Activated CD4-positive, CD25-positive, alpha-beta regulatory T cell treated with anti-CD3 and anti-CD28 coated beads, Interleukin-2, amount 50 U/mL, for 16 hours (primary cell): ENCODE measurements around the gene ERC2.

ENCODE experiments used
- DNase-seq: peaks from one replicate; pipeline ENCODE4 v3.0.0-alpha.2; 2020; ENCODE audit warnings: low read depth, low spot score

Gene ERC2

DNA sequence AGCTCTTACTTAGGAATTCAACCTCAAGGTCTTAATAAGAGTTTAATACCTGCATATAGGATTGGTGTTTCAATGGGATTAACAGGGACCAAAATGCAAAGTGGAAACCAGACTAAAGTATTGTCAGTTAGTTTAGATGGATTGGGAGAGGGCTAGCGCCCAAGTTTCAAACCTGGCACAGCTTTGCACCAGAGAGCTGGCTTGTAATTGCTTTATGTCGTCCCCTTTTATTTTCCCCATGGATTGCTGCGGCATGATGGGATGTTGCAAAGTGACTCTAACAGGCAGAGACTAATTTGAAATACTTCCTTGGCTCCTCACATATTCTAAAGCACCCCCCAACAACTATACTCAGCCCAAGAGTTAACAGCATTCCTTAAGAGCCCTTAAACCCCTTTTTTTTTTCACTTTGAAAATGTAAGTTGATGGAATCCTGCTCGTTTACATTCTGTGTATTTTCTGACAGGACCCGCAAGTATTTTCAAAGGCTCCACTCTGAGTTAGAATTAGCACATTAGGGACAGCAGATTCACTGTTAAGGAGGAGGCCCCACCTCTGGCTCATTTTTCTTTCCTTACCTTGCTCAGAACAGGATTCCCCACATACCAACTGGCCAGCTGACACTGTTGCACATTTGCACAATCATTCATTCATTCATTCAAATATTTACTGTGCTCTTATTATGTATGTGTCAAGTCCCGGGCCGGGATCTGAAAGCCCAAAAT lies 214.2 kb downstream of the ERC2 start:
- DNase-seq, result no peak

- DNase-seq, result no peak
Measured at GRCh38 chr3:56251343-56251945, 216.8 kb downstream of the ERC2 start.

GRCh38 chr3:56248021-56248420 lies 220.2 kb downstream of the ERC2 start:
- DNase-seq, result no peak

DNA sequence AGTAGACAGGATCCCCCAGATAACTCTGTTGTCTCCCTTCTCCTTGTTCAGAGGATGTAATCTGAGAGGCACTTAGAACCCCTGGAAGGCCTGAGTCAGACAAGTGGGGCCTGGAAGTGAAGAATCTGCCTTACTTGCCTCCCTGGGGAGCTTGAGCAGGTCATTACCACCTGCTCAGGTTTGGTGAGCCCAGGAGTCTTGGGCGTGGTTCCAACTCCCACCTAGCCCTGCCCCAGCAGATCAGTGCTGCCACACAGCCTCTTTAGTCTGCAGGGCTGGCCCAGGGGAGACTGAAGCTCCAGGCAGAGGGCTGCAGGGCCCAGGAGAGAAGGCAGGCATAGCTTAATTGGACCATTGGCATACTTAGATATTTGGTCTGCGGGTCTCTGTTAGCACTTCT lies 230.0 kb downstream of the ERC2 start:
- no peak for DNase-seq

DNA sequence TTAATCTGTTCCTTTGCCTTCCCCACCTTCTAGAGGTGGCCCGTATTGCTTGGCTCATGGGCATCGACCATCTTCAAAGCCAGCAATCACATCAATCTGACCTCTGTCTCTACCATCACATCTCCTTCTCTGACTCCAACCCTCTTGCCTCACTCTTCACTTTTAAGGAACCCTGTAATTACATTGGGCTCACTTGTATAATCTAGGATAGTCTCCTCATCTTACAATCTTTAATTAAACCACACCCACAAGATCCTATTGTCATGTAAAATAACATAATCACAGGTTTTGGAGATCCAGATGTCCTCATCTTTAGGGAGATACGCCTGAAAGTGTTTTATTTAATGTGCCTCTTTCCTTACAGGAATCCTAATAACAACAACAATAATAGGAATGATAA lies 234.5 kb downstream of the ERC2 start:
- no peak for DNase-seq

DNA sequence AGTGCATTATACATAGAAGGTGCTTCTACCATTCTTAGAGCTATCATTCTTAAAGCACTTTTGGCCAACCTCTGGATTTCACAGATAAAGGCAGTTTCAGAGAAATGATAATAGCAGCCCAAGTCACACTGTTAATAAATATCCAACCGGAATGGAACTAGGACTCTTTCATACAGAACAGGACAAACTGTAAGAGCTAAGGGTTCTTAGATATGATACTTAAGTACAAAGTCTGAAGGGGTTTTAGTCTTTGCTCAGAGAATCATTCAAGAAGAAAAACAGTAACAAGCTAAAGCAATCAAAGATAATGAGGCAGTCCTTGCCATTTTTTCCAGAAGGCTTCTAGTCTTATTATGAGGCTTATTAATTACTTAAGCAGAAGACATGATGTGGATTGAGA lies 239.0 kb downstream of the ERC2 start:
- no peak for DNase-seq

GRCh38 chr3:56222866-56223265 lies 245.4 kb downstream of the ERC2 start:
- DNase-seq, result no peak

- no peak for DNase-seq
Measured at GRCh38 chr3:56219894-56220805, 248.1 kb downstream of the ERC2 start.

DNA sequence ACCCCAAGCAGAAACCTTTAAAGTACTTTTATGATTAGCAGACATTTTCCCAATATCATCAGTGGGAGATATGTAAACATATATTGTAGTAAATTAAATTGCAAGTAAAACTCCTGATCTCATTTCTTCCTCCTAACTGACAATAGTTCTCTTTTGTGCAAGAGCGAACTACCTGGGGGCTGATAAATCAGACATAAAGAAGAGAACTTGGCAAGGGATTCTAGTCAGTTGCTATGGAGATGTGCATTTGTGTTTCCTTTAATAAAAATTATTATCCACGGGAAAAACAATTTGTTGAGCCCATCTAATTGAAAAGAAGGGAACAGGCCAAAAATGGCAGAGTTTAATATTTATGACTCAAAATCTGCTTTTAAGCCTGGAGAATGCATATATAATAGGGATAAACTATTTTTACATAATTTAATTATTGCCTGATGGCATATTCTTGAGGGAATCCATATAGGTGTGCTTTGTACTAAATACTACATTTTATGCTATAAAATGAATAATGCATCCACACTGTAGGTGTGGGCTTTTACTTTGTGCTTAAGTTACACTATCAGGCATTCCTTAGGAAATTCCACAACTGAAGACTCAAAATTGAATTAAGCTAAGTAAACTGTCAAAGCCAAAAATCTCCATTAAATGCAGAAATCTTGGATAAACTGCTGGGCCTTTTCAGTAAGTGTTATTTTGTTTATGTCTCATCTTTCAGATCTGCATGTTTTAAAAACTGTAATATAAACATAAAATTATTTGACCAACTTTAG lies 258.1 kb downstream of the ERC2 start:
- DNase-seq, result no peak

GRCh38 chr3:56207922-56208321 lies 260.3 kb downstream of the ERC2 start:
- DNase-seq, result no peak

DNA sequence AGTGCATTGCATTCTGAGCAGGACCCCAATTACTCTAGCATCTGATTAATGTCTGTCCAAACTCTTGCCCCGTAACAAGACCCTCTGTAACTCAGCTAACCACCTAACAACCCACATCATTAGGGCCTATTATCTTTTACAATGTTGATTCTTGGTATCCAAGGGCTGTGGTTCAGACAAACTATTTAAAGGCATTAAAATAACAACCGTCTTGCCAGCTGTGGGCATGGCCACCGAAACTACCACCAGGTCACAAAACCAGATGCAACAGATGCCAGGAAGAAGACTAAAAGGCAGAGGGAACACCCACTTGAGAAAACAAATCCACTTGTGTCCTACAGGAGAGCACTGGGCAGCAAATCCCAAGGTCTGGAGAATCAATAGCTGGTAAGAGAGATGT lies 262.9 kb downstream of the ERC2 start:
- no peak for DNase-seq

- DNase-seq, result no peak
Measured at GRCh38 chr3:56202997-56203396, 265.3 kb downstream of the ERC2 start.

DNA sequence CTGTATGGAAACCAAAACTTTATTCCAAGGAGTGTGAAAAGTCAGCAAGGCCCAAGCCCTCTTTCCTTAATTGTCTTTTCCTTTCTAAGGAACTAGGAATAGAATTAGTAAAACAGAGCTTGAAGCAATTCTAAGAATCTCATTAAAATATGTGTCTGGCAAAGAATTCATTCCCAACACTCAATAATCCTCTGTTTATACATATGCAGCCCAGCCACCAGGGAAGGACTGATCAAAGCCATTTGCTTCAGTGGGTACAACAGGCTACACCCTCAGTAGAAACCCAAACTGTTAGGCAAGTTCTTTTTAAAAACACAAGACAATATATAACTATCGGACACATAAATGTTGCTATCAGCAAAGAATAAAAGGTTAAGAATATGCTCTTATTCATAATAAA lies 266.9 kb downstream of the ERC2 start:
- no peak for DNase-seq

- no peak for DNase-seq
Measured at GRCh38 chr3:56200251-56200650, 268.0 kb downstream of the ERC2 start.

GRCh38 chr3:56197991-56198390 lies 270.3 kb downstream of the ERC2 start:
- DNase-seq, result no peak

DNA sequence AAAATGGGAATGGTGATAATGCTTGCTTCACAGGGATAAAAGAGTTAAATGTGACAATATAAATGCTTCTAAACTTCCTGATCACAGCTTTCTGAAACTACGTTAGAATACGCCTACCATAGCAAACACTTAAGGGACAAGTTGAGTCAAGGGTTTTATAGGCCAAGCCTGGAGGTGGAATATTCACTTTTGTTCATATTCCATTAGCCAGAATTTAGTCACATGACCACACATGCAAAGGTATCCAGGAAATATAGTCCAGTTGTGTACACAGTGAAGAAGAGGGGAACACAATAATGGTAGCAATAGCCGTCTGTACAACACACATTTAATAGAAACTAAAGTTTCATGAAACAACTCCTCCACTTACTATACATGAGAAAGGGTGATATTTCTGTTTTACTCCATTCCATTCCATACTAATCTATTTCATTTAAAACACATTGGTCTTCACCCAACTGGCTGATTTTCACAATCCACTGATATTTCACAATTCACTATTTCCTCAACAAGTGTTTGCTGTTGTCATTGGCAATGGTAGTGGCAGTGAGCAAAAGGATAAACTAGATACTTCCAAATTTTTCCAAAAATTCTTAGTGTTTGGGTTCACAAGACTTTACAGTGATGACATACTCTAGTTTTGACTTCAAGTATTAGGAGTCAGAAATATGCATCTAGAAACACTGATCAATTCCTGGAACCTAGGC lies 270.9 kb downstream of the ERC2 start:
- DNase-seq, result no peak

DNA sequence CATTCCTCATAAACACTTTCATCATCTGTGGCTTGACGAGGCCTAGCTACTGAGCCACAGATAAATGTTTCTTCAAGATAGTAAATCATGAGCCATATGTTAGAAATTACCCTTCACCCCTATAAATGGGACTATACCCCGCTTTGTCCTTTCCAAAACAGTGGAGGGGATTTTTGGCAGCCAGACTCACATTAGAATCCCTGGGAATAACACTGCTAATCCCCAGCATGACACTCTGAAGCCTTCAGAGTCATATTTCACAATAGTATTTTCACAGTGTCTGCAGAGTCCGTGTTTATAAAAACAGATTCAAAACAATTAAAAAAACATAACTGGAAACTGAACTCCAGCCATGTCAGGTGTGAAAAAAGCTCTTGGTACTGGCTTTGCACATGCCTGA lies 271.6 kb downstream of the ERC2 start:
- DNase-seq, result no peak

DNA sequence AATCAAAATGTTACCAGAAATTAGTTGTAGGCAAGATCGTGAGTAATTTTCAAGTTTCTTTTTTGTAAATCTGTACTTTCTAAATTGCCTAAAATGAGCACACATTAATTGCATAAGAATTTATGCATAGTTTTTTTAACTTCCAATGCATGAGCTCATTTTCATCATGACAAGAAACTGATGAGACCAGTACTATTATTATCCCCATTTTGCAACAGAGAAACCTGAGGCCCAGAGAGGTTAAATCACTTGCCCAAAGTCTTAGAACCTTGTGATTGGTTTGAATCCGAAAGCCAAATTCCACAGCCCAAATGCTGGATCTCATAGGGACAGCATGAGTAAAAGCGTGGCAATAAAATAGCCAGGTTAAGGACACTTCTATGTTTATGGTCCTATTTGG lies 274.7 kb downstream of the ERC2 start:
- no peak for DNase-seq

- no peak for DNase-seq
Measured at GRCh38 chr3:56192001-56192400, 276.3 kb downstream of the ERC2 start.

- DNase-seq, result no peak
Measured at GRCh38 chr3:56190771-56191305, 277.4 kb downstream of the ERC2 start.

DNA sequence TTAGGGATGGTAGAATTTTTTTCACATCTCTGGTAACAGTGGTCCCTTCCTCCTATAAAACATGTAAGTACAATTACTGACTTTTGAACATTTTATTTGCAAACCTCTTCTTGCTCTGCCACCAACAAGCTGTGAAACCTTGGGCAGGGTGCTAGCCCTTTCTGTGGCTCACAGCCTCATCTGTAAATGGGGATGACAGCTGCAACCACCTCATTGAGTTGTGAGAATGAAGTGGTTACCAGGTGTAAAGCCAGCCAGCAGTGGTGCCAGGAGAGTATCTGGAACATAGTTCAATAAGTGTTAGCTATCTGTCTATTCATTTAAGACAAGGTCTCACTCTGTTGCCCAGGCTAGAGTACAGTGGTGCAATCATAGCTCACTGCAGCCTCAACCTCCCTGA lies 278.1 kb downstream of the ERC2 start:
- no peak for DNase-seq
